Mammary epithelial cell (primary cell): Measurements from ENCODE around the gene SLC13A1.

Experiments
- CTCF ChIP-seq, 2 donors: IDR thresholded peaks in 1 of 2; conservative IDR thresholded peaks in 1 of 2; 2 replicates each; pipeline ENCODE4 v1.5.1; 2011 to 2012; ENCODE audit warnings: inconsistent platforms in 2 of 2, low read length in 2 of 2, mild to moderate bottlenecking in 2 of 2, control low read depth in 1 of 2, low read depth in 1 of 2; ENCODE audit not compliant: insufficient read depth in 1 of 2; ENCODE audit errors: extremely low read depth in 1 of 2
- EZH2 ChIP-seq: IDR thresholded peaks from 2 replicates; pipeline ENCODE4 v1.6.1; 2012; ENCODE audit warnings: low read length, inconsistent platforms, borderline replicate concordance

GRCh38 chr7:123185756-123186155 lies 14.0 kb downstream of the SLC13A1 start:
- TF ChIP-seq CTCF (conservative IDR thresholded peaks at IDR 0.05 in 1 of 2, IDR thresholded peaks at IDR 0.05 in 1 of 2; ENCODE audit: extremely low read depth in 1 of 2, insufficient read depth in 1 of 2, low read depth in 1 of 2, low read length in 2 of 2), result no peak
- no peak for TF ChIP-seq EZH2
